Body of pancreas (tissue), 4 donors: ENCODE data around the gene SOCS7. TPM values are rescaled to one million over a fixed set of nuclear protein-coding genes. Genes with fewer than 3 reads are reported as not detected.

Experiments
- ATAC-seq: fragments of 150-250 bp; one replicate; pipeline ENCODE4 v1.9.1; 2016
- DNase-seq, 4 donors: peaks; one replicate each; pipeline ENCODE4 v3.0.0-alpha.2; 2019
- H3K27ac ChIP-seq, 4 donors: fragments of 200-600 bp; sonication (generic); 1 replicate in 3 of 4; 2 replicates in 1 of 4; pipeline versions ENCODE4 v1.5.1 to v1.6.1; 2016 to 2019; ENCODE audit warnings: mild to moderate bottlenecking in 1 of 4, mixed read lengths in 1 of 4, moderate library complexity in 1 of 4
- H3K27me3 ChIP-seq, 2 donors: fragments of 200-600 bp; sonication (generic); one replicate each; pipeline ENCODE4 v1.6.0; 2016; ENCODE audit warnings: mild to moderate bottlenecking in 1 of 2
- H3K36me3 ChIP-seq, 2 donors: fragments of 200-600 bp; sonication (generic); replicated peaks in 1 of 2; 2 replicates each; pipeline ENCODE4 v1.5.1; 2016; ENCODE audit warnings: low read depth in 2 of 2; ENCODE audit not compliant: insufficient read depth in 1 of 2
- H3K4me1 ChIP-seq: fragments of 200-600 bp; sonication (generic); one replicate; pipeline ENCODE4 v1.6.0; 2016
- H3K4me3 ChIP-seq, 2 donors: fragments of 200-600 bp; sonication (generic); 1 replicate in 1 of 2; 2 replicates in 1 of 2; pipeline ENCODE4 v1.5.1; 2016 to 2019
- H3K9me3 ChIP-seq, 3 donors: fragments of 200-600 bp; sonication (generic); 1 replicate in 2 of 3; 2 replicates in 1 of 3; pipeline ENCODE4 v1.5.1; 2016
- POLR2A ChIP-seq, 3 donors: fragments of 450-650 bp; IDR thresholded peaks; one replicate each; pipeline ENCODE4 v1.6.1; 2016; ENCODE audit warnings: antibody characterized with exemption in 3 of 3, mild to moderate bottlenecking in 2 of 3
- WGBS, 2 donors: methylation state at CpG; one replicate each; pipeline ENCODE4 v1.1.5; 2017; 5-methylcytosine and 5-hydroxymethylcytosine counted together
- intact Hi-C: fragments of 100-400 bp; cut with DNase I; formaldehyde crosslinking; loops from one replicate; pipeline ENCODE4 v1.15.1; 2023
- total RNA-seq, 2 donors: library from RNA; depleted of rRNA; stranded (reverse); fragments of >200 nt; gene quantifications; one replicate each; pipeline ENCODE4 v1.1.0, GENCODE V29; 2016
- TF ChIP-seq, protein P1 (sequence below), 7 experiments: fragments of 450-650 bp in 4 of 7; fragments of 200-600 bp in 3 of 7; sonication (generic) in 3 of 7; IDR thresholded peaks; one replicate each; pipeline ENCODE4 v1.5.1; 2016 to 2019; ENCODE audit warnings: antibody characterized with exemption in 7 of 7

Gene SOCS7
- total RNA-seq, 2 donors from 2014 or later: 15.3 to 34.3 TPM

DNA sequence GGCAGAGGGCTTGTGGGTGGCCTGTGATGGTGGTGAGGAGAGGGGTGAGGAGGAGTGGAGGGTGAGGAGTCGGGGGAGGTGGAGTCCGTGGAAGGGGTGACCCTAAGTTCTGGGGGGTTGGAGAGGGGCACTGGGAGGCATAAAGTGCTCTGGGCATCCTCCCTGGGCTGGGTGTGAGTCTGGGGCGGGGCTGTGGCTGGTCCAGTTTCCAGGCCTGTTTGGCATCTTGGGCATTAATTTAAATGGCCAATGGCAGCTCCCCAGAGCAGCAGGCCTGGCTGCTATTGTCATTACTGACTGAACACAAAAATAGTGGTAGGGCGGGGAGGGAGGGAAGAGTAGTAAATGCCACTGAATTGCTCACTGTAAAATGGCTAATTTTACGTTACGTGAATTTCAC, 68.9 kb downstream of the SOCS7 start:
- Histone ChIP-seq H3K4me3 (no peak overlapping the region), H3K36me3 (no peaks in the 10 kb centered on the region), H3K9me3 (no peaks in the 10 kb centered on the region), H3K27ac (no peak overlapping the region), H3K27me3 (peaks cover 0 to 7% of the 10 kb centered on the region in 2 donors), H3K4me1 (peaks cover 10% of the 10 kb centered on the region)
- ATAC-seq (no peak), DNase-seq (no peak)
- TF ChIP-seq, protein P1, sequence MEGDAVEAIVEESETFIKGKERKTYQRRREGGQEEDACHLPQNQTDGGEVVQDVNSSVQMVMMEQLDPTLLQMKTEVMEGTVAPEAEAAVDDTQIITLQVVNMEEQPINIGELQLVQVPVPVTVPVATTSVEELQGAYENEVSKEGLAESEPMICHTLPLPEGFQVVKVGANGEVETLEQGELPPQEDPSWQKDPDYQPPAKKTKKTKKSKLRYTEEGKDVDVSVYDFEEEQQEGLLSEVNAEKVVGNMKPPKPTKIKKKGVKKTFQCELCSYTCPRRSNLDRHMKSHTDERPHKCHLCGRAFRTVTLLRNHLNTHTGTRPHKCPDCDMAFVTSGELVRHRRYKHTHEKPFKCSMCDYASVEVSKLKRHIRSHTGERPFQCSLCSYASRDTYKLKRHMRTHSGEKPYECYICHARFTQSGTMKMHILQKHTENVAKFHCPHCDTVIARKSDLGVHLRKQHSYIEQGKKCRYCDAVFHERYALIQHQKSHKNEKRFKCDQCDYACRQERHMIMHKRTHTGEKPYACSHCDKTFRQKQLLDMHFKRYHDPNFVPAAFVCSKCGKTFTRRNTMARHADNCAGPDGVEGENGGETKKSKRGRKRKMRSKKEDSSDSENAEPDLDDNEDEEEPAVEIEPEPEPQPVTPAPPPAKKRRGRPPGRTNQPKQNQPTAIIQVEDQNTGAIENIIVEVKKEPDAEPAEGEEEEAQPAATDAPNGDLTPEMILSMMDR (IDR thresholded peaks at IDR 0.05): no peak
- no peak for TF ChIP-seq POLR2A (IDR thresholded peaks at IDR 0.05)
- 76 to 84% methylated on average over 6 of the region's 6 CpGs for WGBS, 2 donors
- intact Hi-C loops: no loop called here

DNA sequence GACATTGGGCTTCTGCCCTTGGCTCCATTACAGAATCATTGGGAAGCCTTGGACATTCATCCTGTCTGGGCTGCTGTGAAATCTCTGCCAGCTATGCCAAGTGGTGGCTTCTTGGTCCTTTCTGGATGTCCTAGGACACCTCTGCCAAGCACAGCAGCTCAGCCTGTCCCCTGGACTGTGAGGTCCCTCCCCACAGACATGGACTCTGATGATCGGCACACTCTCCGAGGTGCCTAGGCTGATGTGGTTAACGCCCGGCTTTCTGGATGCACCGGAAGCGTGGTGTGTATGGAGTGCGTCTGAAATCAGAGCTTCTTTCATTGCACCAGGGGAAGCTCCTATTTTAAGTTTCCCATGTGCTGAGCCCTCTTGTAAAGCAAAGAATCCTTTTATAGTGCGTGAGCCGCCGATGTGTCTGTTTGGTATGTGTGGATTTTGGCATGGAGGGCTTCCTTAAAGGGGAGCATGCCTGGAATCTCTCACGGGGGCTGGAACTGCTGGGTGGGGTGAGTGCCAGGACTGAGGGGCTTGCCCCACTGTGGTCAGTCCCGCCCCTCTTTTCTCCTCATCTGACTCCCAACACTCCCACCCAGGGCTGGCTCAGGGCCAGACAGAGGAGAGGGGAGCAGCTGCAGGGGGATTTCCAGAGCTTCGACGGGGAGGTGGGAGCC, 69.7 kb downstream of the SOCS7 start:
- Histone ChIP-seq H3K4me1 (peaks cover 10% of the 10 kb centered on the region), H3K27ac (no peak overlapping the region), H3K36me3 (no peaks in the 10 kb centered on the region), H3K9me3 (no peaks in the 10 kb centered on the region), H3K27me3 (peaks cover 0 to 7% of the 10 kb centered on the region in 2 donors), H3K4me3 (no peak overlapping the region)
- no peak for TF ChIP-seq POLR2A (IDR thresholded peaks at IDR 0.05)
- TF ChIP-seq, protein P1 (IDR thresholded peaks at IDR 0.05): no peak
- DNase-seq: no peak
- ATAC-seq: no peak
- intact Hi-C loops: no loop called here
- WGBS, 2 donors: 19 to 23% methylated on average over 7 to 14 of the region's 14 CpGs

DNA sequence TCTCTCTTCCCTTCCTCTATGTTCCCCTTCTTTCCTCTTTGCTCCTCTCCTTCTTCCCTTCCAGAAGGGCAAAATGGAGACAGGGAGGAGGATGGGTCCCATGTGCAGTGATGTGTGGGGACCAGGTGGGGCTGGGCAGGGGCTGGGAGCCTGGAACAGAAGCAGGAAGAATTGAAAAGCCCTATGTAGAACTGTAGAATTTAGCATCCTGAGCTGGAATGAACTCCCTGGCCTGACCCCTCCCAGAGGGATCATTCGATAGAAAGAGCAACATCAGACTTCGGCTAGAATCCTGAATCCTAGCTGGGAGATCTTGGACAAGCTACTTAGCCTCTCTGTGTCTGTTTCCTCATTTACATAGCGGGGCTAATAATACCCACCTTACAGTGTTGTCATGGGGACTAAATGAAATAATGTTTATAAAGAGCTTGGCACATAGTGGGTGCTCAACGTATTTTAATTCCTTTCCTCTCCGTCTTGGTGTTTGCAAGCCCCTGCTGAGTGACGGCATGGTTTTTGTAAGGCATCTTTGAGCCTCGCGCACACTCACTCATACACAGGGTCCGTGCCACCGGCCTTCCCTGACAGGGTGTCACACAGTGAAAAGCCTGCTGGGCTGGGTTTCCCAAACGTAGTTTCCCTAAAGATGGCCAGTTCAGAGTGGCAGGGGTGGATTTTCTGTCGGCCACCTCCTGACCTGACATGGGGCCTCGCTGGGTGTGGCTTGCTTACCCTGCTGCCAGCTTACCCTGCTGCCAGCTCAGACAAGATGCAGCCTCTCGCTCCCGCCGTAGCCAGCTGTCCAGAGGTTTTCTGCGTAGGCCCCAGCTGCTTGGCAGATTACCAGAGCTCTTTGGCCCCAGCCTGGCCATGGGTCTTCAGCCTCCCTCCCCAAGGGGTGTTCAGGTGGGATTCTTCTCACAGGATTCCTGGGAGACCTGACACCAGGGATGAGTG, 70.5 kb downstream of the SOCS7 start:
- 41 to 50% methylated on average over 16 to 17 of the region's 17 CpGs for WGBS, 2 donors
- TF ChIP-seq, protein P1 (IDR thresholded peaks at IDR 0.05): no peak
- no peak for TF ChIP-seq POLR2A (IDR thresholded peaks at IDR 0.05)
- no peak overlapping the region for H3K4me3 ChIP-seq
- H3K4me1 ChIP-seq: peaks cover 11% of the 10 kb centered on the region
- intact Hi-C loops: no loop called here
- no peaks in the 10 kb centered on the region for H3K9me3 ChIP-seq
- ATAC-seq: no peak
- H3K36me3 ChIP-seq: no peaks in the 10 kb centered on the region
- no peak for DNase-seq
- H3K27me3 ChIP-seq: peaks cover 0 to 7% of the 10 kb centered on the region in 2 donors
- H3K27ac ChIP-seq: no peak overlapping the region

DNA sequence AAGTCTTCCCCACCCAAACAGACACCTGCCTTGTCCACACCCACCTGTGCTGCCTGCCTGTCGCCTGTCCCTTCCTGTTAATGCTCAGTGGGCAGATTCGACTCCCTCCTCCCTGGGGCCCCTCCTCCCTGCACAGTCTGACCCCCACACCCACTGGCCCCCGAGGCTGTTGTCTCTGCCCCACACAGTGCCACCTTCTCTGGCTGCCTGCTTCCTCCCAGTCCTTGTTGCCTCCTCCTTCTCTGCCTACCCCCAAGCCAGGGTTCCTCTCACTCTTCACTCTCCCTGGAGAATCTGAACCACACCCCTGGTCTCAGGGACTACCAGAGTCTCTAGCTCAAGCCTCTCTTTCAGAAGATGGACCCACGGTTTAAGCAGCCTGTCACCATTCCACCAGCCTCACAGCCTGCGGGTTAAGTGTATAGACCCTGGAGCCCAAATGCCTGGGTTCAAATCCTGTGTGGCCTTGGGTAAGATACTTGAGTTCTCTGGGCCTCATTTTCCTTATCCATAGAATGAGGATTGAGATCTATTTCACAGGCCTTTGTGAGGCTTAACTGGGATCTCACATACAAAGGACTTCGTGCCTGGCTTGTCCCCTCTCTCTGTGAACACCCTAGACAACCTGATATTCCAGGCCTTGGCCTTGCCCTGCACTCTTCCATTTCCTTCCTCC, 72.8 kb downstream of the SOCS7 start:
- WGBS, 2 donors: 57 to 58% methylated on average over 6 of the region's 6 CpGs
- no peak for TF ChIP-seq POLR2A (IDR thresholded peaks at IDR 0.05)
- TF ChIP-seq, protein P1 (IDR thresholded peaks at IDR 0.05): no peak
- ATAC-seq (no peak), DNase-seq (no peak)
- no peaks in the 10 kb centered on the region for H3K36me3 ChIP-seq
- no peak overlapping the region for H3K4me3 ChIP-seq
- no peaks in the 10 kb centered on the region for H3K9me3 ChIP-seq
- H3K27ac ChIP-seq: no peak overlapping the region
- no peaks in the 10 kb centered on the region for H3K27me3 ChIP-seq
- intact Hi-C loops: no loop called here
- H3K4me1 ChIP-seq: peaks cover 19% of the 10 kb centered on the region
